Tibial nerve (tissue), 4 donors: ENCODE measurements around the gene ITGAL.

Experiments
- EP300 ChIP-seq, 2 donors: sonication (generic); formaldehyde crosslinking; IDR thresholded peaks; one replicate each; pipeline ENCODE4 v1.6.1; 2017; ENCODE audit warnings: antibody characterized with exemption in 2 of 2, mild to moderate bottlenecking in 1 of 2
- POLR2A ChIP-seq, 2 donors: fragments of 450-650 bp; IDR thresholded peaks; one replicate each; pipeline ENCODE4 v1.6.1; 2017; ENCODE audit warnings: antibody characterized with exemption in 2 of 2, mild to moderate bottlenecking in 2 of 2, moderate library complexity in 2 of 2
- TF ChIP-seq, protein P1 (sequence below), 5 experiments: fragments of 200-600 bp in 3 of 5; fragments of 450-650 bp in 2 of 5; sonication (generic) in 3 of 5; IDR thresholded peaks; one replicate each; pipeline ENCODE4 v1.5.1; 2016 to 2019; ENCODE audit warnings: antibody characterized with exemption in 5 of 5, mild to moderate bottlenecking in 3 of 5, moderate library complexity in 2 of 5

DNA sequence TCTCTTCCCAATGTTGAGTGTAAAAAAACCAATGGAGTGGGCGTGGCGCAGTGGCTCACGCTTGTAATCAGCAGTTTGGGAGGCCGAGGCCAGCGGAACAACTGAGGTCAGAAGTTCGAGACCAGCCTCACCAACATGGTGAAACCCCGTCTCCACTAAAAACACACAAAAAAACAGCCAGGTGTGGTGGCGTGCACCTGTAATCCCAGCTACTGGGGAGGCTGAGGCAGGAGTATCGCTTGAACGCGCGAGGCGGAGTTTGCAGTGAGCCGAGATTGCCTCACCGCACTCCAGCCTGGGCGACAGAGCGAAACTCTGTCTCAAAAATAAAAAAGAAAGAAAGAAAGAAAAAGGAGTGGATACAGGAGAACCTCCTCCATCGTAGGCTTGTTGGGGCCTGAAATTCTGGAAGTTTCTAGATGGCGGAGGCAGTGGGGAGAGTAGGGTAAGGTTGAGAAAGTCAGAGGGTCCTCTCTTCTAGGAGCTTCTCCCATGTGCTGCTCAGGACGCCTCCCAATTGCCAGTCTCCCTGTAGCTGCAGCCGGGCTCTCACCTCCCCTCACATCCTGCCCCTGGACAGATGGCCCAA, 86.3 kb downstream of the ITGAL start:
- TF ChIP-seq POLR2A (IDR thresholded peaks at IDR 0.05): no peak
- TF ChIP-seq, protein P1, sequence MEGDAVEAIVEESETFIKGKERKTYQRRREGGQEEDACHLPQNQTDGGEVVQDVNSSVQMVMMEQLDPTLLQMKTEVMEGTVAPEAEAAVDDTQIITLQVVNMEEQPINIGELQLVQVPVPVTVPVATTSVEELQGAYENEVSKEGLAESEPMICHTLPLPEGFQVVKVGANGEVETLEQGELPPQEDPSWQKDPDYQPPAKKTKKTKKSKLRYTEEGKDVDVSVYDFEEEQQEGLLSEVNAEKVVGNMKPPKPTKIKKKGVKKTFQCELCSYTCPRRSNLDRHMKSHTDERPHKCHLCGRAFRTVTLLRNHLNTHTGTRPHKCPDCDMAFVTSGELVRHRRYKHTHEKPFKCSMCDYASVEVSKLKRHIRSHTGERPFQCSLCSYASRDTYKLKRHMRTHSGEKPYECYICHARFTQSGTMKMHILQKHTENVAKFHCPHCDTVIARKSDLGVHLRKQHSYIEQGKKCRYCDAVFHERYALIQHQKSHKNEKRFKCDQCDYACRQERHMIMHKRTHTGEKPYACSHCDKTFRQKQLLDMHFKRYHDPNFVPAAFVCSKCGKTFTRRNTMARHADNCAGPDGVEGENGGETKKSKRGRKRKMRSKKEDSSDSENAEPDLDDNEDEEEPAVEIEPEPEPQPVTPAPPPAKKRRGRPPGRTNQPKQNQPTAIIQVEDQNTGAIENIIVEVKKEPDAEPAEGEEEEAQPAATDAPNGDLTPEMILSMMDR (IDR thresholded peaks at IDR 0.05): no peak
- no peak for TF ChIP-seq EP300 (IDR thresholded peaks at IDR 0.05)
